MCF 10A (cell line): ENCODE results near the gene DLG2. TPM values are rescaled to one million over a fixed set of nuclear protein-coding genes. Genes with fewer than 3 reads are reported as not detected.

Experiments used
- BruUV-seq: library from RNA; stranded (reverse); fragments of 400-500 nt; replicated peaks from 2 replicates; lab custom pipeline; 2021; lab: Mats Ljungman, UMichigan
- CTCF ChIA-PET: fragments of 300-600 bp; sonication (Branson Sonifier 250); formaldehyde crosslinking; extraction: SDS; loops from one replicate; lab custom pipeline; 2021; ENCODE audit warnings: antibody characterized with exemption, inconsistent platforms; lab: Yijun Ruan, JAX
- POLR2A ChIA-PET: fragments of 300-600, 350-650 bp; sonication (Branson Sonifier 250); formaldehyde crosslinking; extraction: SDS; loops from one replicate; lab custom pipeline; 2020; ENCODE audit warnings: antibody characterized with exemption, inconsistent platforms; lab: Yijun Ruan, JAX
- DNase-seq: peaks from one replicate; pipeline ENCODE4 v3.0.0-alpha.2; 2018; ENCODE audit not compliant: unreplicated experiment
- H3K27ac Mint-ChIP-seq: one replicate; pipeline ENCODE4 v1.8.0; 2022; ENCODE audit warnings: mild to moderate bottlenecking, low read depth, mixed read lengths; ENCODE audit not compliant: unreplicated experiment
- H3K27me3 Mint-ChIP-seq: one replicate; pipeline ENCODE4 v1.8.0; 2022; ENCODE audit warnings: mixed read lengths; ENCODE audit not compliant: insufficient read depth, unreplicated experiment
- H3K36me3 Mint-ChIP-seq: one replicate; pipeline ENCODE4 v1.8.0; 2022; ENCODE audit warnings: mild to moderate bottlenecking, moderate library complexity, mixed read lengths; ENCODE audit not compliant: insufficient read depth, unreplicated experiment
- H3K4me1 Mint-ChIP-seq: one replicate; pipeline ENCODE4 v1.8.0; 2022; ENCODE audit warnings: mixed read lengths; ENCODE audit not compliant: insufficient read depth, unreplicated experiment
- H3K4me3 Mint-ChIP-seq: one replicate; pipeline ENCODE4 v1.8.0; 2022; ENCODE audit warnings: mild to moderate bottlenecking, moderate library complexity, mixed read lengths; ENCODE audit not compliant: unreplicated experiment
- H3K9me3 Mint-ChIP-seq: one replicate; pipeline ENCODE4 v1.8.0; 2022; ENCODE audit warnings: mixed read lengths; ENCODE audit not compliant: unreplicated experiment
- CTCF ChIP-seq: fragments of 200-600 bp; IDR thresholded peaks from one replicate; pipeline ENCODE4 v1.8.0; 2022; ENCODE audit warnings: antibody characterized with exemption, mild to moderate bottlenecking; ENCODE audit not compliant: unreplicated experiment
- intact Hi-C: fragments of 100-400 bp; cut with micrococcal nuclease; formaldehyde crosslinking; loops from 2 replicates; pipeline ENCODE4 v1.14.1; 2022
- total RNA-seq: library from RNA; stranded (reverse); gene quantifications from 2 replicates; pipeline ENCODE4 v1.2.3, GENCODE V29; 2022

DLG2 gene
- total RNA-seq, 1 experiment from 2014 or later = 0.26 TPM

- ChIA-PET POLR2A (no interaction called here), CTCF (no interaction called here)
- no TSS peak for BruUV-seq
- Mint-ChIP-seq H3K36me3 (no peaks in the 10 kb centered on the region), H3K27ac (no peak overlapping the region), H3K9me3 (no peaks in the 10 kb centered on the region), H3K4me1 (no peaks in the 10 kb centered on the region), H3K4me3 (no peak overlapping the region), H3K27me3 (no peaks in the 10 kb centered on the region)
- intact Hi-C loops = no loop called here
- DNase-seq = no peak
- no peak for TF ChIP-seq CTCF
Observed at GRCh38 chr11:84763931-84764330, 863.2 kb downstream of the DLG2 start.

- no TSS peak for BruUV-seq
- Mint-ChIP-seq H3K36me3 (no peaks in the 10 kb centered on the region), H3K27ac (no peak overlapping the region), H3K9me3 (no peaks in the 10 kb centered on the region), H3K27me3 (peaks cover 14% of the 10 kb centered on the region), H3K4me3 (no peak overlapping the region), H3K4me1 (no peaks in the 10 kb centered on the region)
- intact Hi-C loops = no loop called here
- ChIA-PET CTCF (no interaction called here), POLR2A (interaction anchor here (0.6 kb wide), 1 partner anchor 162 kb away, joined by 6 read pairs; no protein-coding TSS in a partner anchor)
- no peak for DNase-seq
- no peak for TF ChIP-seq CTCF
Observed at GRCh38 chr11:84757711-84758110, 869.4 kb downstream of the DLG2 start.

GRCh38 chr11:84751371-84751770 lies 875.8 kb downstream of the DLG2 start:
- intact Hi-C loops = no loop called here
- Mint-ChIP-seq H3K27ac (no peak overlapping the region), H3K4me3 (no peak overlapping the region), H3K36me3 (no peaks in the 10 kb centered on the region), H3K27me3 (peaks cover 11% of the 10 kb centered on the region), H3K4me1 (no peaks in the 10 kb centered on the region), H3K9me3 (no peaks in the 10 kb centered on the region)
- no TSS peak for BruUV-seq
- no peak for TF ChIP-seq CTCF
- no peak for DNase-seq
- POLR2A ChIA-PET = no interaction called here
- CTCF ChIA-PET = no interaction called here

- no TSS peak for BruUV-seq
- no peak for TF ChIP-seq CTCF
- Mint-ChIP-seq H3K4me3 (no peak overlapping the region), H3K27ac (no peak overlapping the region), H3K27me3 (peaks cover 11% of the 10 kb centered on the region), H3K4me1 (no peaks in the 10 kb centered on the region), H3K36me3 (no peaks in the 10 kb centered on the region), H3K9me3 (no peaks in the 10 kb centered on the region)
- ChIA-PET CTCF (no interaction called here), POLR2A (no interaction called here)
- DNase-seq = no peak
- intact Hi-C loops = no loop called here
Observed at GRCh38 chr11:84747871-84748270, 879.3 kb downstream of the DLG2 start.
